Loucy (cell line): ENCODE measurements around the gene PYROXD2.

Source experiments
- CTCF ChIP-seq: fragments of 200-600 bp; sonication (generic); conservative IDR thresholded peaks from 2 replicates; pipeline ENCODE4 v1.5.1; 2014; ENCODE audit warnings: mild to moderate bottlenecking, antibody characterized with exemption, low read length
- EZH2phosphoT487 ChIP-seq: fragments of 200-600 bp; IDR thresholded peaks from 2 replicates; pipeline ENCODE4 v1.6.1; 2018; ENCODE audit warnings: antibody characterized with exemption, mild to moderate bottlenecking, moderate library complexity, borderline replicate concordance

- TF ChIP-seq CTCF (no peak), EZH2phosphoT487 (no peak)
Observed at GRCh38 chr10:98419469-98420261, 4.7 kb upstream of the PYROXD2 start.
